IMR-90 (cell line): ENCODE measurements around the gene IP6K2. TPM values are rescaled to one million over a fixed set of nuclear protein-coding genes. Genes with fewer than 3 reads are reported as not detected.

Experiments used
- ATAC-seq: fragments of 200-7000 bp; cut with Tn5 transposase; 2 replicates; pipeline ENCODE4 v1.9.1; 2020; ENCODE audit warnings: low read depth, mild to moderate bottlenecking, moderate library complexity
- BruUV-seq: library from RNA; stranded (reverse); fragments of 400-500 nt; replicated peaks from 2 replicates; lab custom pipeline; 2021; lab: Mats Ljungman, UMichigan
- CTCF ChIA-PET: fragments of 300-600 bp; formaldehyde crosslinking; extraction: SDS; loops from one replicate; lab custom pipeline; 2021; ENCODE audit warnings: antibody characterized with exemption; lab: Yijun Ruan, JAX
- POLR2A ChIA-PET: fragments of 300-600 bp; sonication (Branson Sonifier 250); formaldehyde crosslinking; loops from one replicate; lab custom pipeline; 2022; ENCODE audit warnings: antibody characterized with exemption; ENCODE audit not compliant: unreplicated experiment; lab: Charles Lee
- DNase-seq: peaks from one replicate; pipeline ENCODE4 v3.0.0; 2013
- H2AFZ ChIP-seq: replicated peaks from 2 replicates; pipeline ENCODE3; 2013; ENCODE audit warnings: low read length, mild to moderate bottlenecking; ENCODE audit not compliant: poor library complexity
- H2AK5ac ChIP-seq: 2 replicates; pipeline ENCODE4 v1.6.1; 2013; ENCODE audit warnings: low read depth, low read length, inconsistent platforms
- H2AK9ac ChIP-seq: replicated peaks from 2 replicates; pipeline ENCODE3; 2013; ENCODE audit warnings: mild to moderate bottlenecking, low read depth, low read length, moderate library complexity; ENCODE audit not compliant: poor library complexity
- H2BK120ac ChIP-seq: 2 replicates; pipeline ENCODE4 v1.6.1; 2013; ENCODE audit warnings: low read depth, low read length, inconsistent platforms
- H2BK15ac ChIP-seq: 3 replicates; pipeline ENCODE4 v1.6.1; 2013; ENCODE audit warnings: low read depth, low read length, inconsistent platforms
- H2BK20ac ChIP-seq: 2 replicates; pipeline ENCODE4 v1.6.1; 2013; ENCODE audit warnings: low read depth, mild to moderate bottlenecking, inconsistent platforms, low read length, moderate library complexity
- H2BK5ac ChIP-seq: 2 replicates; pipeline ENCODE4 v1.6.1; 2013; ENCODE audit warnings: mild to moderate bottlenecking, low read depth, low read length, inconsistent platforms; ENCODE audit not compliant: poor library complexity, severe bottlenecking
- H3K14ac ChIP-seq: replicated peaks from 2 replicates; pipeline ENCODE4 v1.6.1; 2013; ENCODE audit warnings: low read depth, low read length, inconsistent platforms
- H3K18ac ChIP-seq: 2 replicates; pipeline ENCODE4 v1.6.1; 2013; ENCODE audit warnings: low read depth, low read length, control low read depth
- H3K23ac ChIP-seq: 2 replicates; pipeline ENCODE4 v1.6.1; 2013; ENCODE audit warnings: low read depth, low read length, inconsistent platforms
- H3K27ac ChIP-seq: 2 replicates; pipeline ENCODE4 v1.5.1; 2013; ENCODE audit warnings: mild to moderate bottlenecking, control low read depth, low read length; ENCODE audit not compliant: insufficient read depth
- H3K27me3 ChIP-seq: 2 replicates; pipeline ENCODE4 v1.6.1; 2013; ENCODE audit warnings: low read length; ENCODE audit not compliant: control insufficient read depth, insufficient read depth
- H3K36me3 ChIP-seq: 2 replicates; pipeline ENCODE4 v1.6.1; 2013; ENCODE audit warnings: low read length, mixed read lengths; ENCODE audit not compliant: control insufficient read depth, insufficient read depth
- H3K4ac ChIP-seq: 2 replicates; pipeline ENCODE4 v1.6.1; 2013; ENCODE audit warnings: low read depth, low read length, inconsistent platforms
- H3K4me1 ChIP-seq: 2 replicates; pipeline ENCODE4 v1.6.1; 2013; ENCODE audit warnings: low read length, mixed read lengths; ENCODE audit not compliant: control insufficient read depth, insufficient read depth
- H3K4me2 ChIP-seq: 2 replicates; pipeline ENCODE4 v1.6.1; 2013; ENCODE audit warnings: low read depth, mild to moderate bottlenecking, control low read depth, low read length, moderate library complexity
- H3K4me3 ChIP-seq: 2 replicates; pipeline ENCODE4 v1.5.1; 2013; ENCODE audit warnings: low read depth, mild to moderate bottlenecking, control low read depth, low read length, moderate library complexity; ENCODE audit not compliant: insufficient read depth
- H3K56ac ChIP-seq: 2 replicates; pipeline ENCODE4 v1.6.1; 2013; ENCODE audit warnings: low read length, inconsistent platforms; ENCODE audit not compliant: insufficient read depth; ENCODE audit errors: extremely low read depth
- H3K79me1 ChIP-seq, 2 experiments: 2 replicates each; pipeline ENCODE4 v1.6.1; 2013; ENCODE audit warnings: low read length in 2 of 2, inconsistent platforms in 1 of 2, low read depth in 1 of 2
- H3K9ac ChIP-seq: 2 replicates; pipeline ENCODE4 v1.6.1; 2013; ENCODE audit warnings: low read depth, low read length, control low read depth
- H3K9me1 ChIP-seq: 2 replicates; pipeline ENCODE4 v1.6.1; 2013; ENCODE audit warnings: low read length, inconsistent platforms; ENCODE audit not compliant: insufficient read depth
- H3K9me3 ChIP-seq: 2 replicates; pipeline ENCODE4 v1.6.1; 2013; ENCODE audit warnings: low read length; ENCODE audit not compliant: control insufficient read depth, insufficient read depth
- H4K20me1 ChIP-seq: 2 replicates; pipeline ENCODE4 v1.6.1; 2013; ENCODE audit warnings: low read length, inconsistent platforms; ENCODE audit not compliant: insufficient read depth
- H4K5ac ChIP-seq: 2 replicates; pipeline ENCODE4 v1.6.1; 2013; ENCODE audit warnings: mild to moderate bottlenecking, low read depth, low read length, control low read depth
- H4K8ac ChIP-seq, 2 experiments: 2 replicates each; pipeline ENCODE4 v1.6.1; 2013; ENCODE audit warnings: low read depth in 2 of 2, low read length in 2 of 2, control low read depth in 1 of 2, inconsistent platforms in 1 of 2
- H4K91ac ChIP-seq: 2 replicates; pipeline ENCODE4 v1.6.1; 2013; ENCODE audit warnings: low read depth, low read length, inconsistent platforms; ENCODE audit not compliant: insufficient read depth
- BHLHE40 ChIP-seq: fragments of 150-350 bp; IDR thresholded peaks from 2 replicates; pipeline ENCODE4 v1.6.1; 2016; ENCODE audit warnings: mild to moderate bottlenecking, low read depth, low read length
- CEBPB ChIP-seq: IDR thresholded peaks from 2 replicates; pipeline ENCODE4 v1.6.1; 2012; ENCODE audit warnings: low read depth, low read length, improper control_type of control experiment
- CHD1 ChIP-seq: IDR thresholded peaks from 2 replicates; pipeline ENCODE4 v1.6.1; 2012; ENCODE audit warnings: low read depth, low read length, improper control_type of control experiment
- CTCF ChIP-seq: conservative IDR thresholded peaks from 2 replicates; pipeline ENCODE4 v1.5.1; 2012; ENCODE audit warnings: mild to moderate bottlenecking, low read depth, low read length, improper control_type of control experiment
- ELK1 ChIP-seq: fragments of 150-350 bp; IDR thresholded peaks from 2 replicates; pipeline ENCODE4 v1.6.1; 2016; ENCODE audit warnings: low read depth, mild to moderate bottlenecking, low read length, moderate library complexity, borderline replicate concordance
- FOS ChIP-seq: fragments of 150-350 bp; IDR thresholded peaks from 2 replicates; pipeline ENCODE4 v1.6.1; 2016; ENCODE audit warnings: low read depth, low read length
- MAZ ChIP-seq: IDR thresholded peaks from 2 replicates; pipeline ENCODE4 v1.6.1; 2012; ENCODE audit warnings: low read depth, mild to moderate bottlenecking, low read length, improper control_type of control experiment, moderate library complexity, borderline replicate concordance
- MXI1 ChIP-seq: IDR thresholded peaks from 2 replicates; pipeline ENCODE4 v1.6.1; 2012; ENCODE audit warnings: low read depth, mild to moderate bottlenecking, low read length, moderate library complexity, borderline replicate concordance
- NFE2L2 ChIP-seq: fragments of 150-350 bp; IDR thresholded peaks from 2 replicates; pipeline ENCODE4 v1.6.1; 2016; ENCODE audit warnings: low read depth, mild to moderate bottlenecking, low read length
- POLR2A ChIP-seq: IDR thresholded peaks from 2 replicates; pipeline ENCODE4 v1.6.1; 2012; ENCODE audit warnings: mild to moderate bottlenecking, low read depth, low read length
- RAD21 ChIP-seq: IDR thresholded peaks from 2 replicates; pipeline ENCODE4 v1.6.1; 2012; ENCODE audit warnings: low read length, improper control_type of control experiment
- RCOR1 ChIP-seq: IDR thresholded peaks from 2 replicates; pipeline ENCODE4 v1.6.1; 2012; ENCODE audit warnings: mild to moderate bottlenecking, low read length, improper control_type of control experiment; ENCODE audit not compliant: insufficient replicate concordance
- RFX5 ChIP-seq: IDR thresholded peaks from 2 replicates; pipeline ENCODE4 v1.8.0; 2012; ENCODE audit warnings: low read depth, mild to moderate bottlenecking, low read length, moderate library complexity
- SMC3 ChIP-seq: fragments of 150-350 bp; IDR thresholded peaks from 2 replicates; pipeline ENCODE4 v1.6.1; 2016; ENCODE audit warnings: low read depth, mild to moderate bottlenecking, antibody characterized with exemption, low read length, moderate library complexity
- USF2 ChIP-seq: fragments of 150-350 bp; IDR thresholded peaks from 2 replicates; pipeline ENCODE4 v1.6.1; 2017; ENCODE audit warnings: mild to moderate bottlenecking, antibody characterized with exemption, low read length, low read depth
- WGBS, 2 experiments: methylation state at CpG; one replicate each; pipeline versions ENCODE4 v1.1.5 to v1.1.7; 2013; ENCODE audit warnings: missing lambda C conversion rate in 2 of 2; ENCODE audit not compliant: insufficient read length in 1 of 2; ENCODE audit errors: extremely low coverage in 2 of 2; 5-methylcytosine and 5-hydroxymethylcytosine counted together
- dilution Hi-C: fragments of 300-500 bp; cut with HindIII; formaldehyde crosslinking; loops from one replicate; pipeline ENCODE4 v1.14.3; 2018; ENCODE audit warnings: low sequenced_read_pairs; ENCODE audit not compliant: unreplicated experiment
- in situ Hi-C: fragments of 300-500 bp; cut with MboI; formaldehyde crosslinking; loops from 3 replicates; pipeline ENCODE4 v1.14.3; 2019; ENCODE audit warnings: low sequenced_read_pairs, inconsistent platforms, mixed read lengths
- intact Hi-C: fragments of 100-400 bp; cut with micrococcal nuclease; formaldehyde crosslinking; loops from 2 replicates; pipeline ENCODE4 v1.10.0; 2022
- polyA plus RNA-seq, 3 experiments: library from polyadenylated mRNA; depleted of rRNA; stranded (reverse); fragments of >200 nt; gene quantifications; 2 replicates each; pipeline ENCODE4 v1.2.3, GENCODE V29; 2012; ENCODE audit warnings: low replicate concordance in 1 of 3
- total RNA-seq: library from RNA; depleted of rRNA; stranded (reverse); fragments of >200 nt; gene quantifications from 2 replicates; pipeline ENCODE4 v1.2.3, GENCODE V29; 2012

IP6K2 gene
- total and polyA plus RNA-seq, 2 of the 4 experiments (the other 2 are of a cell fraction), result 73.7 to 169 TPM

- no peak overlapping the region for H4K91ac ChIP-seq
- in situ Hi-C loops (no loop called here), dilution Hi-C loops (no loop called here), intact Hi-C loops (no loop called here)
- peaks cover 3% of the 10 kb centered on the region for H3K27me3 ChIP-seq
- H3K4ac ChIP-seq, result no peak overlapping the region
- no peak overlapping the region for H2BK5ac ChIP-seq
- no peak overlapping the region for H3K14ac ChIP-seq
- no peak overlapping the region for H3K27ac ChIP-seq
- no peak overlapping the region for H3K9ac ChIP-seq
- no peaks in the 10 kb centered on the region for H3K79me1 ChIP-seq
- H4K20me1 ChIP-seq, result no peaks in the 10 kb centered on the region
- no peak overlapping the region for H4K5ac ChIP-seq
- ATAC-seq, result no peak
- H3K4me3 ChIP-seq, result no peak overlapping the region
- ChIA-PET POLR2A (no interaction called here), CTCF (interaction anchor here (0.8 to 1.2 kb wide), 2 partner anchors 9 to 12 kb away, joined by 3 to 6 read pairs; no protein-coding TSS in a partner anchor)
- H2BK15ac ChIP-seq, result no peak overlapping the region
- no peak overlapping the region for H2BK120ac ChIP-seq
- no peak overlapping the region for H4K8ac ChIP-seq
- TF ChIP-seq RAD21 (no peak), CTCF (no peak), CEBPB (no peak), POLR2A (no peak), BHLHE40 (no peak), NFE2L2 (no peak), ELK1 (no peak), RCOR1 (no peak), MXI1 (no peak), MAZ (no peak), CHD1 (no peak), SMC3 (no peak), USF2 (no peak), FOS (no peak), RFX5 (no peak)
- H3K9me1 ChIP-seq, result no peaks in the 10 kb centered on the region
- no peaks in the 10 kb centered on the region for H3K36me3 ChIP-seq
- no peak overlapping the region for H3K4me2 ChIP-seq
- no peak overlapping the region for H3K23ac ChIP-seq
- no peak overlapping the region for H3K18ac ChIP-seq
- no peak overlapping the region for H2BK20ac ChIP-seq
- DNase-seq, result no peak
- H3K56ac ChIP-seq, result no peak overlapping the region
- WGBS, 2 experiments, result 84% methylated on average over 4 of the region's 8 CpGs; no CpG with 5 or more reads in 1 of the 2 experiments
- H2AFZ ChIP-seq, result no peak overlapping the region
- no peak overlapping the region for H2AK5ac ChIP-seq
- BruUV-seq, result no TSS peak
- H3K4me1 ChIP-seq, result no peaks in the 10 kb centered on the region
- no peaks in the 10 kb centered on the region for H3K9me3 ChIP-seq
- H2AK9ac ChIP-seq, result no peak overlapping the region
Observed at GRCh38 chr3:48727511-48727910, 10.5 kb upstream of the IP6K2 start.
